MM.1S (cell line): ENCODE data around the gene PAGR1.

Experiments
- DNase-seq: peaks from one replicate; pipeline ENCODE4 v3.0.0-alpha.2; 2015
- H2AFZ ChIP-seq: fragments of 300-600 bp; sonication (generic); 2 replicates; pipeline ENCODE4 v1.6.0; 2016; ENCODE audit warnings: antibody characterized with exemption, low read length
- H3F3A ChIP-seq: fragments of 300-600 bp; sonication (generic); 2 replicates; pipeline ENCODE4 v1.6.1; 2016; ENCODE audit warnings: mild to moderate bottlenecking, antibody characterized with exemption, low read length, moderate library complexity, mixed read lengths; ENCODE audit not compliant: insufficient read depth
- H3K27ac ChIP-seq: fragments of 300-600 bp; sonication (generic); 2 replicates; pipeline ENCODE4 v1.5.1; 2016; ENCODE audit warnings: mild to moderate bottlenecking, low read length
- H3K27me3 ChIP-seq: fragments of 300-600 bp; sonication (generic); replicated peaks from 2 replicates; pipeline ENCODE4 v1.6.0; 2016; ENCODE audit warnings: low read length; ENCODE audit not compliant: insufficient read depth
- H3K36me3 ChIP-seq: fragments of 300-600 bp; sonication (generic); replicated peaks from 2 replicates; pipeline ENCODE4 v1.6.1; 2016; ENCODE audit warnings: mild to moderate bottlenecking, low read length, mixed read lengths; ENCODE audit not compliant: insufficient read depth
- H3K4me1 ChIP-seq: fragments of 300-600 bp; sonication (generic); 2 replicates; pipeline ENCODE4 v1.6.1; 2016; ENCODE audit warnings: low read length, mixed read lengths
- H3K4me2 ChIP-seq: fragments of 300-600 bp; sonication (generic); 2 replicates; pipeline ENCODE4 v1.6.0; 2016; ENCODE audit warnings: low read depth, low read length
- H3K4me3 ChIP-seq: fragments of 300-600 bp; sonication (generic); 2 replicates; pipeline ENCODE4 v1.5.1; 2016; ENCODE audit warnings: low read length, mixed read lengths
- H3K79me2 ChIP-seq: fragments of 300-600 bp; sonication (generic); 2 replicates; pipeline ENCODE4 v1.6.1; 2016; ENCODE audit warnings: mixed run types, low read length, mixed read lengths
- H3K9ac ChIP-seq: fragments of 300-600 bp; sonication (generic); 2 replicates; pipeline ENCODE4 v1.6.1; 2016; ENCODE audit warnings: low read length, mixed read lengths
- H3K9me2 ChIP-seq: fragments of 300-600 bp; sonication (generic); replicated peaks from 2 replicates; pipeline ENCODE4 v1.6.1; 2016; ENCODE audit warnings: mild to moderate bottlenecking, low read length, mixed read lengths; ENCODE audit not compliant: insufficient read depth
- H3K9me3 ChIP-seq: fragments of 300-600 bp; sonication (generic); replicated peaks from 2 replicates; pipeline ENCODE4 v1.6.1; 2016; ENCODE audit warnings: mild to moderate bottlenecking, low read length, mixed read lengths; ENCODE audit not compliant: insufficient read depth
- H4K20me1 ChIP-seq: fragments of 300-600 bp; sonication (generic); 2 replicates; pipeline ENCODE4 v1.6.1; 2016; ENCODE audit warnings: mild to moderate bottlenecking, low read length, moderate library complexity, mixed read lengths; ENCODE audit not compliant: insufficient read depth
- EZH2 ChIP-seq: fragments of 300-600 bp; sonication (generic); optimal IDR thresholded peaks from 2 replicates; pipeline ENCODE3; 2017; ENCODE audit warnings: low read depth, mild to moderate bottlenecking, antibody characterized with exemption, low read length, mixed read lengths
- EZH2phosphoT487 ChIP-seq: fragments of 300-600 bp; sonication (generic); IDR thresholded peaks from 2 replicates; pipeline ENCODE4 v1.6.1; 2018; ENCODE audit warnings: antibody characterized with exemption, low read length
- TF ChIP-seq, protein P1 (sequence below): fragments of 300-600 bp; sonication (generic); IDR thresholded peaks from 2 replicates; pipeline ENCODE4 v1.5.1; 2016; ENCODE audit warnings: antibody characterized with exemption, low read length, mixed read lengths

PAGR1 gene

DNA sequence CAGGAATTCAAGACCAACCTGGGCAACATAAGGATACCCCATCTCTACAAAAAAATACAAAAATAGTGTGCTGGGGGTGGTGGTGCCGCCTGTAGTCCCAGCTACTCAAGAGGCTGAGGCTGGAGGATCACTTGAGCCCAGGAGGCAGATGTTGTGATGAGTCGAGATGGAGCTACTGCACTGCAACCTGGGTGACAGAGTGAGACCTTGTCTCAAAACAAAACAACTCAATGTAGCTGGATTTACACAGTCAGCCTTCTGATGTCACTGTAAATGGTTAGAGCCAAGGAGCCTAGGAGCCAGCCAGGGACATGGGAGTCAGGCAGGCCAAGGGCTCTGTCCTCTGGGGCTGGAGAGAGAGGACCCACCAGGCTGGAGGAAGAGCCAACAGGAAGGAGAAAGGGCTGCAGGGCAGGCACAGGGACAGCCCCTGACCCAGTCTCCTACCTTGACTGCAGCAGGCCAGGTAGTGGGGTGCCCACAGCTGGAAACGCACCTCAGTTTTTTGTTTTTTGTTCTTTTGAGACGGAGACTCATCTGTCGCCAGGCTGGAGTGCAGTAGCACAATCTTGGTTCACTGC, 38.7 kb downstream of the PAGR1 start:
- no peak overlapping the region for H3K4me2 ChIP-seq
- no peaks in the 10 kb centered on the region for H3K9me3 ChIP-seq
- H3K79me2 ChIP-seq: no peaks in the 10 kb centered on the region
- H3K4me3 ChIP-seq: no peak overlapping the region
- no peaks in the 10 kb centered on the region for H3K36me3 ChIP-seq
- H3K4me1 ChIP-seq: no peaks in the 10 kb centered on the region
- no peak overlapping the region for H3K9ac ChIP-seq
- no peaks in the 10 kb centered on the region for H3K27me3 ChIP-seq
- no peaks in the 10 kb centered on the region for H3F3A ChIP-seq
- H2AFZ ChIP-seq: no peak overlapping the region
- DNase-seq: no peak
- no peaks in the 10 kb centered on the region for H3K9me2 ChIP-seq
- TF ChIP-seq, protein P1, sequence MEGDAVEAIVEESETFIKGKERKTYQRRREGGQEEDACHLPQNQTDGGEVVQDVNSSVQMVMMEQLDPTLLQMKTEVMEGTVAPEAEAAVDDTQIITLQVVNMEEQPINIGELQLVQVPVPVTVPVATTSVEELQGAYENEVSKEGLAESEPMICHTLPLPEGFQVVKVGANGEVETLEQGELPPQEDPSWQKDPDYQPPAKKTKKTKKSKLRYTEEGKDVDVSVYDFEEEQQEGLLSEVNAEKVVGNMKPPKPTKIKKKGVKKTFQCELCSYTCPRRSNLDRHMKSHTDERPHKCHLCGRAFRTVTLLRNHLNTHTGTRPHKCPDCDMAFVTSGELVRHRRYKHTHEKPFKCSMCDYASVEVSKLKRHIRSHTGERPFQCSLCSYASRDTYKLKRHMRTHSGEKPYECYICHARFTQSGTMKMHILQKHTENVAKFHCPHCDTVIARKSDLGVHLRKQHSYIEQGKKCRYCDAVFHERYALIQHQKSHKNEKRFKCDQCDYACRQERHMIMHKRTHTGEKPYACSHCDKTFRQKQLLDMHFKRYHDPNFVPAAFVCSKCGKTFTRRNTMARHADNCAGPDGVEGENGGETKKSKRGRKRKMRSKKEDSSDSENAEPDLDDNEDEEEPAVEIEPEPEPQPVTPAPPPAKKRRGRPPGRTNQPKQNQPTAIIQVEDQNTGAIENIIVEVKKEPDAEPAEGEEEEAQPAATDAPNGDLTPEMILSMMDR: no peak
- TF ChIP-seq EZH2phosphoT487 (no peak), EZH2 (no peak)
- H3K27ac ChIP-seq: no peak overlapping the region
- H4K20me1 ChIP-seq: no peaks in the 10 kb centered on the region

DNA sequence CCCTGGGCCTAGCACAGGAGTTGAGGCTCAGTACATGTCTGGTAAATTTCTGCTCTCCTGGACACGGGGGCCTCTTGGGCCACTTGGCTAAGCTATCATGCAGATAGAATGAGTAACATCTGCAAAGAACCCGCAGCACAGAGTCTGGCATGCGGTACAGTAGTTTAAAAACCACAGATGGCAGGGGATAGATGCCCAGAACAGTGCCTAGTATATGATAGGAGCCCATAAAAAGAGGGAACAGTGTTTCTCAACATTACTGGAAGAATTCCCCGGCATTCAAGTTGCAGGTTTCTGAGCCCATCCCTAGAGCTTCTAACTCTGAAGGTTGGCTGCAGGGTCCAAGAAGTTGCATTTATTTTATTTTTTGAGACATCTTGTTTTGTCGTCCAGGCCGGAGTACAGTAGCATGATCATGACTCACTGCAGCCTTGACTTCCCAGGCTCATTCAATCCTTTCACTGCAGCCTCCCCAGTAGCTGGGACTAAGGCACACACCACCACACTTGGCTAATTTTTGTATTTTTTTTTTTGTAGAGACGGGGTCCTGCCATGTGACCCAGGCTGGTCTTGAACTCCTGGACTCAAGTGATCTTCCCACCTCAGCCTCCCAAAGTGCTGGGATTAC, 41.3 kb downstream of the PAGR1 start:
- DNase-seq: no peak

DNA sequence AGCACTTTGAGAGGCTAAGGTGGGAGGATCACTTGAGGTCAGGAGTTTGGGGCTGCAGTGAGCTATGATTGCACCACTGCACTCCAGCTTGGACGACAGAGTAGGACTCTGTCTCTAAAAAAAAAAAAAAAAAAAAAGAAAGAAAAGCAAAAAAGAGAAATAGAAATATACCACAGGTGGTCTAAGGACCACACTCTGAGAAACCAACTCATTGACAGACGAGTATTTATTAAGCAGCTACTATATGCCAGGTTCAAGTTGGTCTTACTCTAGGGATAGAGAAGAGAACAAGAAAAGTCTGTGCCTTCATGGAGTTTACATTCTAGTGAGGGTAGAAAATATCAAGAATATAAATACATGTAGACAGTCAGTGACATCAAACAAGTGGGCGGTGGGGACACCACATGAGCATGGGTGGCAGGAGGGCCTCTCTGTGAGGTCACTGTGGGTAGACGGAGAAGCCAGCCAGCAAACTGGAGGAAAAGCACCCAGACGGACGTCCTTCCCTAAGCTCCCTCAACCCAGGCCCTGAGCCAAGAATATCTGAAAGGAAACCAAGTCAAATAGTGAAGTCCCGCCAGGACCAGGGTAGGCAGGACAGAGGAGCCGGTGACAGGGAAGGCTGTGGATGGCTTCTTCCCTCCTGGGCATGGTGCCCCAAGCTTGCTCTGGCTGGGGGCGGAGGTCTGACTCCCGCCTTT, 42.3 kb downstream of the PAGR1 start:
- TF ChIP-seq EZH2phosphoT487 (no peak), EZH2 (no peak)
- TF ChIP-seq, protein P1: no peak
- no peaks in the 10 kb centered on the region for H3K36me3 ChIP-seq
- H3K4me2 ChIP-seq: no peak overlapping the region
- no peaks in the 10 kb centered on the region for H3K4me1 ChIP-seq
- H3K27ac ChIP-seq: no peak overlapping the region
- no peaks in the 10 kb centered on the region for H3K9me2 ChIP-seq
- H4K20me1 ChIP-seq: no peaks in the 10 kb centered on the region
- no peak overlapping the region for H3K4me3 ChIP-seq
- H3F3A ChIP-seq: no peaks in the 10 kb centered on the region
- H3K9ac ChIP-seq: no peak overlapping the region
- H3K79me2 ChIP-seq: peaks cover 16% of the 10 kb centered on the region
- H3K9me3 ChIP-seq: no peaks in the 10 kb centered on the region
- DNase-seq: no peak
- H2AFZ ChIP-seq: no peak overlapping the region
- H3K27me3 ChIP-seq: no peaks in the 10 kb centered on the region

More for the DNA sequence above, 41.3 kb downstream of the PAGR1 start:
- no peaks in the 10 kb centered on the region for H3K9me2 ChIP-seq
- no peak overlapping the region for H3K4me3 ChIP-seq
- H3K4me1 ChIP-seq: no peaks in the 10 kb centered on the region
- H3F3A ChIP-seq: no peaks in the 10 kb centered on the region
- H3K4me2 ChIP-seq: no peak overlapping the region
- no peak overlapping the region for H3K27ac ChIP-seq
- H2AFZ ChIP-seq: no peak overlapping the region
- H3K9ac ChIP-seq: no peak overlapping the region
- no peaks in the 10 kb centered on the region for H3K36me3 ChIP-seq
- H3K9me3 ChIP-seq: no peaks in the 10 kb centered on the region
- H4K20me1 ChIP-seq: no peaks in the 10 kb centered on the region
- H3K79me2 ChIP-seq: peaks cover 9% of the 10 kb centered on the region
- no peaks in the 10 kb centered on the region for H3K27me3 ChIP-seq
- TF ChIP-seq, protein P1: no peak
- no peak for TF ChIP-seq EZH2
